NCI-H510A treated with DMSO at 0.1 percent for 48 hours (cell line): ENCODE measurements around the gene HVCN1.
A peak's percentile ranks its signal among the peaks of the same experiment; 100 is the strongest.

Experiments
- DNase-seq: peaks from one replicate; lab custom pipeline; 2025; lab: John Stamatoyannopoulos, UW

The HVCN1 gene

GRCh38 chr12:110613771-110614684 is 74.9 kb downstream of the HVCN1 start, which contains the start of gene TCTN1:
Gene TCTN1 (plus strand): TSS chr12:110614129. CDS start chr12:110614183, 54 bp downstream.
- peak; percentile 97 for DNase-seq

GRCh38 chr12:110613071-110613770 is 75.7 kb downstream of the HVCN1 start:
- DNase-seq = no peak

GRCh38 chr12:110606253-110606611 is 82.7 kb downstream of the HVCN1 start:
- DNase-seq = no peak

DNA sequence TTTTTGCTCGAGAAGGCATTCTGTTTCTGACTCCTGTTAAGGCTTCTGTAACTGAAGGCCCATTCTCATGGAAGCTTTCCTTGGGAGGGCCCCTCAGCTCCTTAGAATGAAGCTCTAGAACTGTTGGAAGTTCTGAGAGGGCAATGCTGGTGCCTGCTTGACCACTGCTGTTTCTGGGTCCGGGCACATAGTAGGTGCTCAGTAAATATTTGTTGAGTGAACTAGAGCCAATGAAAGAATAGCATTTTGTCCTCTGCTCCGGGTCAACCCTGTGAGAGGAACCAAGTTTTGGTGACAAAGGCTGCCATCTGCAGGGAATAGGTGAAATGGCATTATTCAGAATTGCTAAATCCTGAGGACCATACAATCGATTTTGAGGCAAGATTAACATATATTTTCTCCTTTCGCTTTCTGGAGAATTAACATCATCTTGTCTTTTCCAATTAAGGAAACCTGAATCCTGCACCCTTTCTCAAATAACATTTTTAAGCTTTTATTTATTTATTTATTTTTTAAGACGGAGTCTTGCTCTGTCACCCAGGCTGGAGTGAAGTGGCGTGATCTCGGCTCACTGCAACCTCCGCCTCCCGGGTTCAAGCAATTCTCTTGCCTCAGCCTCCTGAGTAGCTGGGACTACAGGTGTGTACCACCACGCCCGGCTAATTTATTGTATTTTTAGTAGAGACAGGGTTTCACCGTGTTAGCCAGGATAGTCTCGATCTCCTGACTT is 86.7 kb downstream of the HVCN1 start:
- DNase-seq = peak; percentile 65

DNA sequence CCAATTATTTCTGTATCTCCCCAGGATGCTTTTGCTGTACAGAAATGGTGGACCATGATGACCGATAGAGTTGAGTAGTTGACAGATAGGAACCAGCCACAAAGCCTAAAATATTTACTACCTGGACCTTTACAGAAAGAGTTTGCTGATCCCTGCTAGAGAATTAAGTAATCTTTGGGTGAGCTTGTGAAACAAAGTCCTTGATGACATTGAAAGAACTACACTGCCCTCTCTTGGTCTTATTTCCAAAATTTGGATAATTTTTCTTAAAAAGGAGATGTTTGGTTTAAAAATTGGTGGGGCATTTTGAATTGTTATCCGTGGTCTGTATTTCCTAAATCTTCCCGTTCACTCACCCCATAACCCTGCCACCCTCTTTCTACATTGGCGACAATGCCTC is 88.7 kb downstream of the HVCN1 start:
- no peak for DNase-seq

DNA sequence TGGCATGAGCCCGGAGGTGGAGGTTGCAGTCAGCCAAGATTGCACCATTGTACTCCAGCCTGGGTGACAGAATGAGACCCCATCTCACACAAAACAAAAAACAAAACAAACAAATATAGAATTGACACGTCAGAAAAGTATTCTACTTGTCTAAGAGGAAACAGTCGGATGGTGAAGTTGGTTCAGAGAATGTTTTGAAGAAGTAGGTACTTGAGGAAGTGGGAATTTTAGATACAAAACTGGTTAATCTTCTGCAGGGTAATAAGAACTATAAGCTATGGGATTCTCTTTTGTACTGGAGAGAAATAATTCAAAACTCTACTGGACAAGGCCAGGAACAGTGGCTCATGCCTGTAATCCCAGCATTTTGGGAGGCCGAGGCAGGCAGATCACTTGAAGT is 89.6 kb downstream of the HVCN1 start:
- DNase-seq = no peak
